Esophagus muscularis mucosa (tissue), 3 donors: ENCODE results near the gene NVL.

Source experiments
- CTCF ChIP-seq, 3 experiments: fragments of 200-600 bp in 2 of 3; fragments of 450-650 bp in 1 of 3; sonication (generic) in 2 of 3; IDR thresholded peaks; one replicate each; pipeline ENCODE4 v1.5.1; 2017 to 2019; ENCODE audit warnings: antibody characterized with exemption in 3 of 3, mild to moderate bottlenecking in 2 of 3, moderate library complexity in 1 of 3
- POLR2AphosphoS5 ChIP-seq, 2 donors: sonication (generic); formaldehyde crosslinking; IDR thresholded peaks; one replicate each; pipeline ENCODE4 v1.6.1; 2017; ENCODE audit warnings: antibody characterized with exemption in 2 of 2

- TF ChIP-seq CTCF (IDR thresholded peaks at IDR 0.05), result no peak
- TF ChIP-seq POLR2AphosphoS5 (IDR thresholded peaks at IDR 0.05), result no peak
Observed at GRCh38 chr1:224212618-224213061, 117.3 kb downstream of the NVL start.
